ENCODE data around the gene COL1A1. TPM values are rescaled to one million over a fixed set of nuclear protein-coding genes. Genes with fewer than 3 reads are reported as not detected.

COL1A1 gene
- total RNA-seq, 1 experiment from 2014 or later: 20.7 TPM

- H3K4me2 ChIP-seq: no peak overlapping the region
Measured at GRCh38 chr17:50241431-50241830, 40.0 kb upstream of the COL1A1 start.

GRCh38 chr17:50240851-50241250, 39.4 kb upstream of the COL1A1 start:
- Histone ChIP-seq H3K36me3 (ENCODE audit: low read depth) (no peaks in the 10 kb centered on the region), H3K9me2 (ENCODE audit: insufficient read depth) (no peaks in the 10 kb centered on the region), H4K20me1 (ENCODE audit: insufficient read depth) (no peaks in the 10 kb centered on the region), H3K4me1 (replicated peaks; ENCODE audit: insufficient read depth) (no peaks in the 10 kb centered on the region), H3K27ac (no peak overlapping the region), H3K4me3 (no peak overlapping the region), H3K27me3 (ENCODE audit: insufficient read depth, low read depth) (peaks cover 13% of the 10 kb centered on the region), H3K4me2 (no peak overlapping the region), H3K79me2 (ENCODE audit: low read depth) (no peaks in the 10 kb centered on the region), H2AFZ (no peak overlapping the region), H3F3A (ENCODE audit: insufficient read depth, low read depth) (no peaks in the 10 kb centered on the region), H3K9me3 (ENCODE audit: insufficient read depth, low read depth) (no peaks in the 10 kb centered on the region)
- CTCF ChIA-PET: interaction anchor here (0.6 kb wide), 1 partner anchor 235 kb away, joined by 7 read pairs; no protein-coding TSS in a partner anchor
- no peak for DNase-seq
- BruUV-seq (replicated peaks): no TSS peak
- POLR2A ChIA-PET (ENCODE audit: unreplicated experiment): no interaction called here
- intact Hi-C loops (cut with micrococcal nuclease; ENCODE audit: unreplicated experiment): no loop called here
- TF ChIP-seq CTCF (conservative IDR thresholded peaks at IDR 0.05): no peak
- no peak for TF ChIP-seq EZH2 (IDR thresholded peaks at IDR 0.05; ENCODE audit: low read depth)

More at GRCh38 chr17:50241431-50241830, 40.0 kb upstream of the COL1A1 start:
- ChIA-PET CTCF (interaction anchor here (0.7 kb wide), 1 partner anchor 26 kb away, joined by 3 read pairs; no protein-coding TSS in a partner anchor), POLR2A (ENCODE audit: unreplicated experiment) (no interaction called here)
- Histone ChIP-seq H3K4me3 (no peak overlapping the region), H3K9me2 (ENCODE audit: insufficient read depth) (no peaks in the 10 kb centered on the region), H3K4me1 (replicated peaks; ENCODE audit: insufficient read depth) (no peaks in the 10 kb centered on the region), H3F3A (ENCODE audit: insufficient read depth, low read depth) (no peaks in the 10 kb centered on the region), H3K79me2 (ENCODE audit: low read depth) (no peaks in the 10 kb centered on the region), H3K27me3 (ENCODE audit: insufficient read depth, low read depth) (peaks cover 10% of the 10 kb centered on the region), H2AFZ (no peak overlapping the region), H3K9me3 (ENCODE audit: insufficient read depth, low read depth) (no peaks in the 10 kb centered on the region), H3K36me3 (ENCODE audit: low read depth) (no peaks in the 10 kb centered on the region), H4K20me1 (ENCODE audit: insufficient read depth) (no peaks in the 10 kb centered on the region), H3K27ac (no peak overlapping the region)
- BruUV-seq (replicated peaks): no TSS peak
- DNase-seq: peak in 1 of 2 experiments; percentile 20
- TF ChIP-seq EZH2 (IDR thresholded peaks at IDR 0.05; ENCODE audit: low read depth): no peak
- intact Hi-C loops (cut with micrococcal nuclease; ENCODE audit: unreplicated experiment): no loop called here

DNA sequence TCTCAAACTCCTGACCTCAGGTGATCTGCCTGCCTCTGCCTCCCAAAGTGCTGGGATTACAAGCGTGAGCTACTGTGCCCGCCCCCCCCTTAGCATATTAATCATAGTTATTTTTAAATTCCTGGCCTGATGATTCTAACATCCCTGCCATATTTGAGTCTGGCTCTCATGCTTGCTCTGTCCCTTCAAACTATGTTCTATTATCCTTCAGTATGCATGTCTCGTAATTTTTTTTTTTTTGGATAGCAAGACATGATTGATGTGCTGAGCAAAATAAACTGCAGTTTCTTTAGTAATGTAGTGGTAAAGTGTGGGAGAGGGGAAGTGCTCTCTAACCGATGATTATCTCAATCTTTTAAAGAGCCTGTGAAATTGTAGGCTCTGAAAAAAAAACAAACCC, 38.5 kb upstream of the COL1A1 start:
- Histone ChIP-seq H3K79me2 (ENCODE audit: low read depth) (no peaks in the 10 kb centered on the region), H3K36me3 (ENCODE audit: low read depth) (no peaks in the 10 kb centered on the region), H2AFZ (no peak overlapping the region), H3K4me2 (no peak overlapping the region), H3K4me3 (no peak overlapping the region), H3F3A (ENCODE audit: insufficient read depth, low read depth) (no peaks in the 10 kb centered on the region), H3K4me1 (replicated peaks; ENCODE audit: insufficient read depth) (no peaks in the 10 kb centered on the region), H3K27me3 (ENCODE audit: insufficient read depth, low read depth) (peaks cover 21% of the 10 kb centered on the region), H4K20me1 (ENCODE audit: insufficient read depth) (no peaks in the 10 kb centered on the region), H3K27ac (no peak overlapping the region), H3K9me3 (ENCODE audit: insufficient read depth, low read depth) (no peaks in the 10 kb centered on the region), H3K9me2 (ENCODE audit: insufficient read depth) (no peaks in the 10 kb centered on the region)
- BruUV-seq (replicated peaks): no TSS peak
- no peak for TF ChIP-seq EZH2 (IDR thresholded peaks at IDR 0.05; ENCODE audit: low read depth)
- TF ChIP-seq CTCF (conservative IDR thresholded peaks at IDR 0.05): no peak
- intact Hi-C loops (cut with micrococcal nuclease; ENCODE audit: unreplicated experiment): no loop called here
- DNase-seq: no peak
- ChIA-PET CTCF (no interaction called here), POLR2A (ENCODE audit: unreplicated experiment) (no interaction called here)
